Gastrocnemius medialis (tissue), 4 donors: ENCODE results near the gene ALDH1A2.

Experiments
- CTCF ChIP-seq, 5 experiments: fragments of 450-650 bp in 3 of 5; fragments of 200-600 bp in 2 of 5; sonication (generic) in 2 of 5; IDR thresholded peaks in 4 of 5; conservative IDR thresholded peaks in 1 of 5; 1 replicate in 4 of 5; 2 replicates in 1 of 5; pipeline ENCODE4 v1.5.1; 2016 to 2019; ENCODE audit warnings: antibody characterized with exemption in 5 of 5, mild to moderate bottlenecking in 3 of 5, moderate library complexity in 3 of 5
- POLR2A ChIP-seq, 2 donors: fragments of 450-650 bp; IDR thresholded peaks; one replicate each; pipeline ENCODE4 v1.6.1; 2017; ENCODE audit warnings: antibody characterized with exemption in 2 of 2, mild to moderate bottlenecking in 2 of 2, moderate library complexity in 2 of 2

- TF ChIP-seq CTCF (IDR thresholded peaks at IDR 0.05 in 4 of 5, conservative IDR thresholded peaks at IDR 0.05 in 1 of 5) (no peak), POLR2A (IDR thresholded peaks at IDR 0.05) (no peak)
These were observed 21.0 kb upstream of the ALDH1A2 start for GRCh38 chr15:58086491-58086890.
